WTC11 (cell line): Measurements from ENCODE around the gene ZBTB18. TPM values are rescaled to one million over a fixed set of nuclear protein-coding genes. Genes with fewer than 3 reads are reported as not detected.
"Not testable (repeated sequence)": the region's sequence is repeated elsewhere in the genome, so short reads cannot be mapped to it uniquely, and the experiment has no call there.

ENCODE experiments used
- ATAC-seq: fragments of 200-7000 bp; cut with Tn5 transposase; 2 replicates; pipeline ENCODE4 v1.10.0; 2021; ENCODE audit warnings: mild to moderate bottlenecking, moderate library complexity
- CTCF ChIA-PET: fragments of 300-600 bp; sonication (Branson Sonifier 250); formaldehyde crosslinking; loops from one replicate; lab custom pipeline; 2021; ENCODE audit warnings: antibody characterized with exemption; lab: Charles Lee
- POLR2A ChIA-PET: fragments of 350-600 bp; sonication (Branson Sonifier 250); formaldehyde crosslinking; loops from one replicate; lab custom pipeline; 2021; ENCODE audit warnings: antibody characterized with exemption; lab: Charles Lee
- DNase-seq: peaks from one replicate; pipeline ENCODE4 v3.0.0; 2021; ENCODE audit warnings: low spot score
- H3K27ac Mint-ChIP-seq: 2 replicates; pipeline ENCODE4 v1.8.0; 2021; ENCODE audit warnings: mixed read lengths
- H3K27me3 Mint-ChIP-seq: 2 replicates; pipeline ENCODE4 v1.8.0; 2021; ENCODE audit warnings: low read depth, mild to moderate bottlenecking, moderate library complexity, mixed read lengths
- H3K36me3 Mint-ChIP-seq: 2 replicates; pipeline ENCODE4 v1.8.0; 2021; ENCODE audit warnings: mixed read lengths
- H3K4me1 Mint-ChIP-seq: 2 replicates; pipeline ENCODE4 v1.8.0; 2022; ENCODE audit warnings: mixed read lengths
- H3K4me3 Mint-ChIP-seq: 2 replicates; pipeline ENCODE4 v1.8.0; 2021; ENCODE audit warnings: mild to moderate bottlenecking, moderate library complexity, mixed read lengths
- H3K9me3 Mint-ChIP-seq: 2 replicates; pipeline ENCODE4 v1.8.0; 2021; ENCODE audit warnings: mixed read lengths
- ATF1 ChIP-seq: sonication (generic); formaldehyde crosslinking; IDR thresholded peaks from 2 replicates; pipeline ENCODE4 v1.8.1; 2023; ENCODE audit warnings: mild to moderate bottlenecking, moderate library complexity, missing genetic modification reagents
- CBFB ChIP-seq: sonication (generic); formaldehyde crosslinking; IDR thresholded peaks from 2 replicates; pipeline ENCODE4 v1.8.1; 2022; ENCODE audit warnings: mild to moderate bottlenecking, low read depth, missing genetic modification reagents
- FOXJ3 ChIP-seq: sonication (generic); formaldehyde crosslinking; IDR thresholded peaks from 2 replicates; pipeline ENCODE4 v1.9.0; 2021; ENCODE audit warnings: missing genetic modification reagents, mild to moderate bottlenecking, borderline replicate concordance
- GTF2I ChIP-seq: fragments of 250-450 bp; sonication (Bioruptor Pico); conservative IDR thresholded peaks from 2 replicates; pipeline ENCODE4 v1.4.0; 2021; ENCODE audit warnings: mild to moderate bottlenecking
- JAZF1 ChIP-seq: fragments of 250-450 bp; sonication (Bioruptor Pico); IDR thresholded peaks from 2 replicates; pipeline ENCODE4 v1.9.0; 2021; ENCODE audit warnings: moderate library complexity, mild to moderate bottlenecking, inconsistent platforms
- MXD4 ChIP-seq: fragments of 250-450 bp; sonication (Bioruptor Pico); IDR thresholded peaks from 2 replicates; pipeline ENCODE4 v1.8.0; 2021; ENCODE audit warnings: mild to moderate bottlenecking, moderate library complexity, borderline replicate concordance
- NR2C2 ChIP-seq: sonication (generic); formaldehyde crosslinking; IDR thresholded peaks from 2 replicates; pipeline ENCODE4 v1.8.0; 2022; ENCODE audit warnings: mild to moderate bottlenecking, missing genetic modification reagents
- TCF7 ChIP-seq: sonication (generic); formaldehyde crosslinking; IDR thresholded peaks from 2 replicates; pipeline ENCODE4 v1.8.0; 2022; ENCODE audit warnings: mild to moderate bottlenecking, low read depth, missing genetic modification reagents, moderate library complexity
- TEAD1 ChIP-seq: sonication (generic); formaldehyde crosslinking; IDR thresholded peaks from 2 replicates; pipeline ENCODE4 v1.8.0; 2022; ENCODE audit warnings: mild to moderate bottlenecking, missing genetic modification reagents
- total RNA-seq: library from RNA; stranded (reverse); gene quantifications from 3 replicates; pipeline ENCODE4 v1.2.3, GENCODE V29; 2021
- TF ChIP-seq, protein P1 (sequence below): sonication (generic); formaldehyde crosslinking; IDR thresholded peaks from 2 replicates; pipeline ENCODE4 v1.8.1; 2023; ENCODE audit warnings: mild to moderate bottlenecking, missing genetic modification reagents, borderline replicate concordance
- TF ChIP-seq, protein P2 (sequence below): sonication (generic); formaldehyde crosslinking; IDR thresholded peaks from 2 replicates; pipeline ENCODE4 v1.8.1; 2022; ENCODE audit warnings: missing genetic modification reagents, borderline replicate concordance
- TF ChIP-seq, protein P3 (sequence below): sonication (generic); formaldehyde crosslinking; IDR thresholded peaks from 2 replicates; pipeline ENCODE4 v1.8.1; 2023; ENCODE audit warnings: mild to moderate bottlenecking, missing genetic modification reagents
- TF ChIP-seq, protein P4 (sequence below): sonication (generic); formaldehyde crosslinking; IDR thresholded peaks from 2 replicates; pipeline ENCODE4 v1.8.1; 2023; ENCODE audit warnings: mild to moderate bottlenecking, missing genetic modification reagents, moderate library complexity
- TF ChIP-seq, protein P5 (sequence below): sonication (generic); formaldehyde crosslinking; IDR thresholded peaks from 2 replicates; pipeline ENCODE4 v1.8.1; 2022; ENCODE audit warnings: mild to moderate bottlenecking, moderate library complexity, missing genetic modification reagents

The ZBTB18 gene
- total RNA-seq, 1 experiment from 2014 or later, result 16.0 TPM

DNA sequence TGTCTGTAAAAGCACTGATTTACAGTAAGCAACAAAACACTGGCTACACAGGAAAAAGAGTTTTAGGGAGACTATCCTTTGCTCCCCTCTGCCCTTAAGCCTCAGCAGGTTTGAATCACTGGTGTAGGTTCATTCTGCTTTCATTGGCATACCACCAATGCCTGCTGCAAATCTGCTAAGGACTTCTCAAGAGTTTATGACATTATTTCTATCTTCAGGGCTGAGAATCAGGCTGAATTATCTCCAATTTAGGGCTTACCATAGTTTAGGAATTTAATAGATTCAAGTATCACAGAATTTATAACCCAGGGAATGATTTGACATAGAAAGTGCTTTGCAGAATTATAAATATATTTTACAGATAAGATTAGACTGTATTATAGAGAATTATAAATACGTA, 6.7 kb upstream of the ZBTB18 start:
- ATAC-seq, result no peak
- no peaks in the 10 kb centered on the region; the same call in none of the 2 replicates for H3K27me3 Mint-ChIP-seq
- no peaks in the 10 kb centered on the region for H3K9me3 Mint-ChIP-seq
- CTCF ChIA-PET, result no interaction called here
- no peak overlapping the region for H3K27ac Mint-ChIP-seq
- H3K36me3 Mint-ChIP-seq, result no peaks in the 10 kb centered on the region
- TF ChIP-seq TEAD1 (CRISPR knock-in tag), result no peak
- TF ChIP-seq TCF7 (CRISPR knock-in tag), result no peak
- TF ChIP-seq JAZF1, result no peak
- no peak for TF ChIP-seq ATF1
- TF ChIP-seq CBFB (CRISPR knock-in tag), result no peak
- TF ChIP-seq, protein P1, sequence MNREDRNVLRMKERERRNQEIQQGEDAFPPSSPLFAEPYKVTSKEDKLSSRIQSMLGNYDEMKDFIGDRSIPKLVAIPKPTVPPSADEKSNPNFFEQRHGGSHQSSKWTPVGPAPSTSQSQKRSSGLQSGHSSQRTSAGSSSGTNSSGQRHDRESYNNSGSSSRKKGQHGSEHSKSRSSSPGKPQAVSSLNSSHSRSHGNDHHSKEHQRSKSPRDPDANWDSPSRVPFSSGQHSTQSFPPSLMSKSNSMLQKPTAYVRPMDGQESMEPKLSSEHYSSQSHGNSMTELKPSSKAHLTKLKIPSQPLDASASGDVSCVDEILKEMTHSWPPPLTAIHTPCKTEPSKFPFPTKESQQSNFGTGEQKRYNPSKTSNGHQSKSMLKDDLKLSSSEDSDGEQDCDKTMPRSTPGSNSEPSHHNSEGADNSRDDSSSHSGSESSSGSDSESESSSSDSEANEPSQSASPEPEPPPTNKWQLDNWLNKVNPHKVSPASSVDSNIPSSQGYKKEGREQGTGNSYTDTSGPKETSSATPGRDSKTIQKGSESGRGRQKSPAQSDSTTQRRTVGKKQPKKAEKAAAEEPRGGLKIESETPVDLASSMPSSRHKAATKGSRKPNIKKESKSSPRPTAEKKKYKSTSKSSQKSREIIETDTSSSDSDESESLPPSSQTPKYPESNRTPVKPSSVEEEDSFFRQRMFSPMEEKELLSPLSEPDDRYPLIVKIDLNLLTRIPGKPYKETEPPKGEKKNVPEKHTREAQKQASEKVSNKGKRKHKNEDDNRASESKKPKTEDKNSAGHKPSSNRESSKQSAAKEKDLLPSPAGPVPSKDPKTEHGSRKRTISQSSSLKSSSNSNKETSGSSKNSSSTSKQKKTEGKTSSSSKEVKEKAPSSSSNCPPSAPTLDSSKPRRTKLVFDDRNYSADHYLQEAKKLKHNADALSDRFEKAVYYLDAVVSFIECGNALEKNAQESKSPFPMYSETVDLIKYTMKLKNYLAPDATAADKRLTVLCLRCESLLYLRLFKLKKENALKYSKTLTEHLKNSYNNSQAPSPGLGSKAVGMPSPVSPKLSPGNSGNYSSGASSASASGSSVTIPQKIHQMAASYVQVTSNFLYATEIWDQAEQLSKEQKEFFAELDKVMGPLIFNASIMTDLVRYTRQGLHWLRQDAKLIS, result no peak
- TF ChIP-seq GTF2I (CRISPR knock-in tag), result no peak
- no peak for TF ChIP-seq MXD4
- TF ChIP-seq, protein P2, sequence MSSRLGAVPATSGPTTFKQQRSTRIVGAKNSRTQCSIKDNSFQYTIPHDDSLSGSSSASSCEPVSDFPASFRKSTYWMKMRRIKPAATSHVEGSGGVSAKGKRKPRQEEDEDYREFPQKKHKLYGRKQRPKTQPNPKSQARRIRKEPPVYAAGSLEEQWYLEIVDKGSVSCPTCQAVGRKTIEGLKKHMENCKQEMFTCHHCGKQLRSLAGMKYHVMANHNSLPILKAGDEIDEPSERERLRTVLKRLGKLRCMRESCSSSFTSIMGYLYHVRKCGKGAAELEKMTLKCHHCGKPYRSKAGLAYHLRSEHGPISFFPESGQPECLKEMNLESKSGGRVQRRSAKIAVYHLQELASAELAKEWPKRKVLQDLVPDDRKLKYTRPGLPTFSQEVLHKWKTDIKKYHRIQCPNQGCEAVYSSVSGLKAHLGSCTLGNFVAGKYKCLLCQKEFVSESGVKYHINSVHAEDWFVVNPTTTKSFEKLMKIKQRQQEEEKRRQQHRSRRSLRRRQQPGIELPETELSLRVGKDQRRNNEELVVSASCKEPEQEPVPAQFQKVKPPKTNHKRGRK, result no peak
- no peak for TF ChIP-seq NR2C2
- no peak for TF ChIP-seq FOXJ3
- TF ChIP-seq, protein P3, sequence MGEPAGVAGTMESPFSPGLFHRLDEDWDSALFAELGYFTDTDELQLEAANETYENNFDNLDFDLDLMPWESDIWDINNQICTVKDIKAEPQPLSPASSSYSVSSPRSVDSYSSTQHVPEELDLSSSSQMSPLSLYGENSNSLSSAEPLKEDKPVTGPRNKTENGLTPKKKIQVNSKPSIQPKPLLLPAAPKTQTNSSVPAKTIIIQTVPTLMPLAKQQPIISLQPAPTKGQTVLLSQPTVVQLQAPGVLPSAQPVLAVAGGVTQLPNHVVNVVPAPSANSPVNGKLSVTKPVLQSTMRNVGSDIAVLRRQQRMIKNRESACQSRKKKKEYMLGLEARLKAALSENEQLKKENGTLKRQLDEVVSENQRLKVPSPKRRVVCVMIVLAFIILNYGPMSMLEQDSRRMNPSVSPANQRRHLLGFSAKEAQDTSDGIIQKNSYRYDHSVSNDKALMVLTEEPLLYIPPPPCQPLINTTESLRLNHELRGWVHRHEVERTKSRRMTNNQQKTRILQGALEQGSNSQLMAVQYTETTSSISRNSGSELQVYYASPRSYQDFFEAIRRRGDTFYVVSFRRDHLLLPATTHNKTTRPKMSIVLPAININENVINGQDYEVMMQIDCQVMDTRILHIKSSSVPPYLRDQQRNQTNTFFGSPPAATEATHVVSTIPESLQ (CRISPR knock-in tag), result no peak
- TF ChIP-seq, all 79 proteins: peak for 0
- Mint-ChIP-seq H3K4me3 (no peak overlapping the region), H3K4me1 (peaks cover 26% of the 10 kb centered on the region)
- DNase-seq, result no peak
- POLR2A ChIA-PET, result no interaction called here

DNA sequence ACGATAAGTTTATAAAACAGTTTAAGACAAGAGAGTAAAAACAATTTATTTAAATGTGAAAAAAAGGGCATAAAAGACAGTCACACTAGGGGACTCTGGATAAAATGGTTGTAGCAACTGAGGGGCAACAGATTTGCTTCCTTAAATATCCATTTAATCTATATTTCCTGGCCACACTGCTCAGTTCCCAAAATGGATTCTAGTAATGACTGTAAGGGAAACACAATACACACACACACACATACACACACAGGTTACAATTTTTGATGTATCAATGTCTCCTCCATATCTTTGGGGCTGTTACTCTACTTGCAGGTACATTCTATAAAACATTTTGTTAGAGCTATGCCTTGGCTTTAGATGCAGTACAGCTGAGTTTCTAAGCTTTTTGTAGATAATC, 4.8 kb upstream of the ZBTB18 start:
- peaks cover 13% of the 10 kb centered on the region for H3K27me3 Mint-ChIP-seq
- H3K36me3 Mint-ChIP-seq, H3K27ac Mint-ChIP-seq, CTCF ChIA-PET, DNase-seq, H3K4me3 Mint-ChIP-seq, ATAC-seq, H3K9me3 Mint-ChIP-seq: not testable (repeated sequence)
- POLR2A ChIA-PET, result interaction anchor here (0.6 kb wide), 1 partner anchor 62 kb away, joined by 5 read pairs; no protein-coding TSS in a partner anchor
- peaks cover 22% of the 10 kb centered on the region for H3K4me1 Mint-ChIP-seq

DNA sequence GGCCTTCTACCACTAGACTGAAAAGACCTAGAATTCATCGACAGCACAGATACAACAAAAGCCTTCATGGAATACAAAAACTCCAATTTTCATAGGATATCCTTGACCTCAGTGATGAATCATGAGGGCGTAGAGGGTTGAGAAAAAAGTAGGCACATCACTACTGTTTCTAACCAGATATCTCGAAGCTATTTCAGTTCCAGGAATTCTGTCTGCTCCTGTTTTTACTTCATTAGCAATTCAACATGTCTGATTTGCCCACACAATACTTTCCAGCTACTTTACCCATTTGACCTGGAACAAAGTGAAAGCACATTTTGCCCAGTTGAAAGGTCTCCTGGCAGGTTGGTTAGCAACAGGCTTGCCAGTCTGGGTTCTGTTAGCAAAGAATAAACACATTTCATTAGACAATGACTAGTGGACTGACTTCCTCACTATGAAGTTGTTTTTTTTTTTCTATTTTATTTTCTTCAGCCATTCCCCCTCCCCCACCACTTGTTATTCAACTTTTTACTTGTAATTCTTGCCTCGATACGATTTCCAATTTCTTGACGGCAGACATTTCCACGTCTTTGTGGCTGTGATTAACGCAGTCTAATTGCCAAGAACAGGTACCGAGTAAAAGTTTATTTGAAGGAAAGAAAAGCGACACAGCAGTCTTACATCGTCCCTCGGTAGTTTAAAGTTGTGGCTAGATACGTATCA, 4.0 kb upstream of the ZBTB18 start:
- H3K4me3 Mint-ChIP-seq, result peak overlapping the region; percentile 91
- H3K36me3 Mint-ChIP-seq, result no peaks in the 10 kb centered on the region
- ChIA-PET POLR2A (interaction anchor here (1.6 kb wide), 1 partner anchor 106 kb away, joined by 3 read pairs; no protein-coding TSS in a partner anchor), CTCF (interaction anchor here (0.6 kb wide), 1 partner anchor 555 kb away, joined by 3 read pairs; no protein-coding TSS in a partner anchor)
- DNase-seq (no peak), ATAC-seq (no peak)
- H3K9me3 Mint-ChIP-seq, result no peaks in the 10 kb centered on the region
- peak overlapping the region; percentile 96 for H3K27ac Mint-ChIP-seq
- peaks cover 13% of the 10 kb centered on the region for H3K27me3 Mint-ChIP-seq
- H3K4me1 Mint-ChIP-seq, result peaks cover 18% of the 10 kb centered on the region
- TF ChIP-seq JAZF1, result no peak
- TF ChIP-seq, protein P4, sequence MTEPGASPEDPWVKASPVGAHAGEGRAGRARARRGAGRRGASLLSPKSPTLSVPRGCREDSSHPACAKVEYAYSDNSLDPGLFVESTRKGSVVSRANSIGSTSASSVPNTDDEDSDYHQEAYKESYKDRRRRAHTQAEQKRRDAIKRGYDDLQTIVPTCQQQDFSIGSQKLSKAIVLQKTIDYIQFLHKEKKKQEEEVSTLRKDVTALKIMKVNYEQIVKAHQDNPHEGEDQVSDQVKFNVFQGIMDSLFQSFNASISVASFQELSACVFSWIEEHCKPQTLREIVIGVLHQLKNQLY (CRISPR knock-in tag), result no peak
- TF ChIP-seq, protein P5, sequence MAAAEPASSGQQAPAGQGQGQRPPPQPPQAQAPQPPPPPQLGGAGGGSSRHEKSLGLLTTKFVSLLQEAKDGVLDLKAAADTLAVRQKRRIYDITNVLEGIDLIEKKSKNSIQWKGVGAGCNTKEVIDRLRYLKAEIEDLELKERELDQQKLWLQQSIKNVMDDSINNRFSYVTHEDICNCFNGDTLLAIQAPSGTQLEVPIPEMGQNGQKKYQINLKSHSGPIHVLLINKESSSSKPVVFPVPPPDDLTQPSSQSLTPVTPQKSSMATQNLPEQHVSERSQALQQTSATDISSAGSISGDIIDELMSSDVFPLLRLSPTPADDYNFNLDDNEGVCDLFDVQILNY (CRISPR knock-in tag), result no peak
